ENCODE results near the gene AUTS2.

GRCh38 chr7:69602522-69602921, 4.2 kb downstream of the AUTS2 start:
- TF ChIP-seq POLR2AphosphoS5 (IDR thresholded peaks at IDR 0.05) (no peak), CTCF (IDR thresholded peaks at IDR 0.05) (no peak)
